GM18951 (cell line): ENCODE results near the gene FGF18.

Source experiments
- POLR2A ChIP-seq: IDR thresholded peaks from 4 replicates; pipeline ENCODE4 v1.6.1; 2011; ENCODE audit warnings: mild to moderate bottlenecking; ENCODE audit not compliant: insufficient read length, insufficient read depth; ENCODE audit errors: extremely low read depth
- in situ Hi-C: fragments of 300-500 bp; cut with MboI; formaldehyde crosslinking; loops from one replicate; pipeline ENCODE4 v1.12.0; 2022; ENCODE audit warnings: low sequenced_read_pairs, mixed read lengths, inconsistent platforms; ENCODE audit not compliant: unreplicated experiment

FGF18 gene

GRCh38 chr5:171410181-171410580 lies 9.3 kb upstream of the FGF18 start:
- no peak for TF ChIP-seq POLR2A
- in situ Hi-C loops = loop anchor here (25.0 kb wide), 1 partner anchor 627 kb away; no protein-coding TSS in a partner anchor

DNA sequence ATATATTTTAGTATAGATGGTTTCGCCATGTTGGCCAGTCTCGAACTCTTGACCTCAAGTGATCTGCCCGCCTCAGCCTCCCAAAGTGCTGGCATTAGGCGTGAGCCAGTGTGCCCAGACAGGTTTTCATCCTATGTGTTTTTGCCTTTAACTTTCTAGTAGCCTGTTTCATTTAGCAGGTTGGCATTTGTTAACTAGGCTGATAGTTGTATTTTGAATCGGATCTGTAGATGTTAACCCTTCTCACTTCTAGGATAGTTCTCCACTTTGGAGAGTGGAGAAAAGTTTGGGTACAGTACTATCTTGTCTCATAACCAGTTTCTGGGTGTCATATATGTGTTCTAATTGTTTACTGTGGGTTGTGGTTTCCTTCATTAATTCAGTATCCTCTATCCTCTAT lies 7.3 kb upstream of the FGF18 start:
- no peak for TF ChIP-seq POLR2A
- in situ Hi-C loops = loop anchor here (25.0 kb wide), 1 partner anchor 625 kb away; no protein-coding TSS in a partner anchor

DNA sequence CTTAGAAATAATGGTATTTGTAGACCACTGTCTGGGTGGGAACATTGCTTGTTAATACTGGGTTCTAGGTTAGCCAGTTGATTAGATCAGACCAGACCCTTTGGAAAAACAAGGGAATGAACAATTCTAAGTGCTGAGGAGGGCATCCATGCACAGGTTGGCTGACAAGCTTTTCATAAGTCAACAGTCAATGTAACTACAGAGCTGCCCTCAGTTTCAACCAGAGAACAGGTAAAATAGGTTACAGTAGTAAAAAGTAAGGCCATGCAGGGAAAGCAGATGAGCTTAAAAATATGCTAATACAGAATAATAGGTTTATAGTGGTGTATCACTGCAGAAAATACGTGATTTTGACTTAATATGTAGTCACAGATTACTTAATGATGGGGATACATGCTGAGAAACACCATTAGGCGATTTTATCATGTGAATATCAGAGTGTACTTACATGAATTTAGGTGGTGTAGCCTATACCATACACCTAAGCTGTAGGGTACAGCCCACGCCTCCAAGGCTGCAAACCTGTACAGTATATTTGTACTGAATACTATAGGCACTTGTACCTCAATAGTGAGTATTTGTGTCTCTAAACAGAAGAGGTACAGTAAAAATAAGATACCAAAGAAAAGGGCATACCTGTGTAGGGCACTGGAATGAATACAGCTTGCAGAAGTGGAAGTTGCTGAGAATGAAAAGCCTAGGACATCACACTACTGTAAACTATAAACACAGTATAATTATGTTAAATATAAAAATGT lies 6.1 kb upstream of the FGF18 start:
- in situ Hi-C loops = loop anchor here (25.0 kb wide), 1 partner anchor 624 kb away; no protein-coding TSS in a partner anchor

DNA sequence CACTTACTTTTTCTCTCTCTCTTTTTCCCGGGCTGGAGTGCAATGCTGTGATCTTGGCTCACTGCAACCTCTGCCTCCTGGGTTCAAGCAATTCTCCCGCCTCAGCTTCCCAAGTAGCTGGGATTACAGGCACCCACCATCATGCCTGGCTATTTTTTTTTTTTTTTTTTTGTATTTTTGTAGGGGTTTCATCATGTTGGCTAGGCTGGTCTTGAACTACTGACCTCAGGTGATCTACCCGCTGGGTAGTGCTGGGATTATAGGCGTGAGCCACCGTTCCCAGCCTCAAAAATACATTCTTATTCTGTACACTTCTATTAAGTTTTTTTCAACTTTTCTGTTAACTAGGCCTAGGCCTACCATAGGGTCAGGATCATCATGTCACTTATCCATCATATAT lies 5.5 kb upstream of the FGF18 start:
- in situ Hi-C loops = loop anchor here (25.0 kb wide), 1 partner anchor 623 kb away; no protein-coding TSS in a partner anchor

More for the DNA sequence above, 6.1 kb upstream of the FGF18 start:
- no peak for TF ChIP-seq POLR2A

DNA sequence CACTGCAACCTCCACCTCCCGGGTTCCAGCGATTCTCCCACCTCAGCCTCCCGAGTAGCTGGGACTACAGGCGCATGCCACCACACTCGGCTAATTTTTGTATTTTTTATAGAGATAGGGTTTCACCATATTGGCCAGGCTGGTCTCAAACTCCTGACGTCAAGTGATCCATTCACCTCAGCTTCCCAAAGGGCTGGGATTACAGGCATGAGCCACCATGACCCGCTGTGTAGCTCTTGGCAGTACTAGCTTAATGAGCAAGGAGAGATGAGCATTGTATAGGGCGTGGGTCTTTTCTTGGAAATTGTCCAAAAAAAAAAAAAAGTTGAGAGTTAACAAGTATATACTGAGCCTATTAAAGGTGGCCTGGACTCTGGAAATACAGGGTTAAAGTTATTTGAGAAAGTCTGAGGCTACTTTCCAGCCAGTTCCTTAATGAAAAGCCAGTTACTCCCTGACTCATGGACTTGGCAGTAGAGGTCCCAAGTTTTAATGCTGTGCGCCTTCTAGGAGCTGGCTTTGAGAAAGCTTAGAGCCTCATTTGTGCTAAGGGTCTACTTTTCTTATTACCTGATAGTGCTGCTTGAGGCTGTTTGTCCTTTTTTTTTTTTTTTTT lies 4.2 kb upstream of the FGF18 start:
- in situ Hi-C loops = loop anchor here (25.0 kb wide), 1 partner anchor 622 kb away; no protein-coding TSS in a partner anchor
- TF ChIP-seq POLR2A = no peak

GRCh38 chr5:171416160-171417049 lies 3.0 kb upstream of the FGF18 start:
- in situ Hi-C loops = loop anchor here (25.0 kb wide), 1 partner anchor 621 kb away; no protein-coding TSS in a partner anchor
- no peak for TF ChIP-seq POLR2A

- no peak for TF ChIP-seq POLR2A
- in situ Hi-C loops = loop anchor here (25.0 kb wide), 1 partner anchor 619 kb away; no protein-coding TSS in a partner anchor
These were observed 998 bp upstream of the FGF18 start for GRCh38 chr5:171418316-171418981.

DNA sequence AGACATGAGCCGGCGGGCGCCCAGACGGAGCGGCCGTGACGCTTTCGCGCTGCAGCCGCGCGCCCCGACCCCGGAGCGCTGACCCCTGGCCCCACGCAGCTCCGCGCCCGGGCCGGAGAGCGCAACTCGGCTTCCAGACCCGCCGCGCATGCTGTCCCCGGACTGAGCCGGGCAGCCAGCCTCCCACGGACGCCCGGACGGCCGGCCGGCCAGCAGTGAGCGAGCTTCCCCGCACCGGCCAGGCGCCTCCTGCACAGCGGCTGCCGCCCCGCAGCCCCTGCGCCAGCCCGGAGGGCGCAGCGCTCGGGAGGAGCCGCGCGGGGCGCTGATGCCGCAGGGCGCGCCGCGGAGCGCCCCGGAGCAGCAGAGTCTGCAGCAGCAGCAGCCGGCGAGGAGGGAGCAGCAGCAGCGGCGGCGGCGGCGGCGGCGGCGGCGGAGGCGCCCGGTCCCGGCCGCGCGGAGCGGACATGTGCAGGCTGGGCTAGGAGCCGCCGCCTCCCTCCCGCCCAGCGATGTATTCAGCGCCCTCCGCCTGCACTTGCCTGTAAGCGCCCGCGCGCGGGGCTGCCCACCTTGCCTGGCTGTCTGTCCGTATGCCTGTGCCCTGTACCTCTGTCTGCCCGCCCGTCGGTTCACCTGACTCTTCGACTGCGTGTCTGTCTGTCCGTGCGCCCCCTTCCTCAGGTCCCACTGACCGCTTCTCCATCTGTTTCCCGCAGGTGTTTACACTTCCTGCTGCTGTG lies 412 bp downstream of the FGF18 start:
- no peak for TF ChIP-seq POLR2A
- in situ Hi-C loops = loop anchor here (10.0 to 25.0 kb wide), 2 partner anchors 485 to 617 kb away; no protein-coding TSS in a partner anchor

GRCh38 chr5:171420431-171421241 lies 1.2 kb downstream of the FGF18 start:
- in situ Hi-C loops = loop anchor here (10.0 to 25.0 kb wide), 2 partner anchors 484 to 617 kb away; no protein-coding TSS in a partner anchor
- no peak for TF ChIP-seq POLR2A

- TF ChIP-seq POLR2A = no peak
- in situ Hi-C loops = loop anchor here (10.0 to 25.0 kb wide), 2 partner anchors 483 to 616 kb away; no protein-coding TSS in a partner anchor
These were observed 2.1 kb downstream of the FGF18 start for GRCh38 chr5:171421331-171422262.
